Pons (tissue), 1 donor: Measurements from ENCODE around the gene MARCHF2.

Experiments
- DNase-seq: peaks from one replicate; pipeline ENCODE4 v3.0.0-alpha.2; 2016; ENCODE audit warnings: low spot score

Gene MARCHF2

DNA sequence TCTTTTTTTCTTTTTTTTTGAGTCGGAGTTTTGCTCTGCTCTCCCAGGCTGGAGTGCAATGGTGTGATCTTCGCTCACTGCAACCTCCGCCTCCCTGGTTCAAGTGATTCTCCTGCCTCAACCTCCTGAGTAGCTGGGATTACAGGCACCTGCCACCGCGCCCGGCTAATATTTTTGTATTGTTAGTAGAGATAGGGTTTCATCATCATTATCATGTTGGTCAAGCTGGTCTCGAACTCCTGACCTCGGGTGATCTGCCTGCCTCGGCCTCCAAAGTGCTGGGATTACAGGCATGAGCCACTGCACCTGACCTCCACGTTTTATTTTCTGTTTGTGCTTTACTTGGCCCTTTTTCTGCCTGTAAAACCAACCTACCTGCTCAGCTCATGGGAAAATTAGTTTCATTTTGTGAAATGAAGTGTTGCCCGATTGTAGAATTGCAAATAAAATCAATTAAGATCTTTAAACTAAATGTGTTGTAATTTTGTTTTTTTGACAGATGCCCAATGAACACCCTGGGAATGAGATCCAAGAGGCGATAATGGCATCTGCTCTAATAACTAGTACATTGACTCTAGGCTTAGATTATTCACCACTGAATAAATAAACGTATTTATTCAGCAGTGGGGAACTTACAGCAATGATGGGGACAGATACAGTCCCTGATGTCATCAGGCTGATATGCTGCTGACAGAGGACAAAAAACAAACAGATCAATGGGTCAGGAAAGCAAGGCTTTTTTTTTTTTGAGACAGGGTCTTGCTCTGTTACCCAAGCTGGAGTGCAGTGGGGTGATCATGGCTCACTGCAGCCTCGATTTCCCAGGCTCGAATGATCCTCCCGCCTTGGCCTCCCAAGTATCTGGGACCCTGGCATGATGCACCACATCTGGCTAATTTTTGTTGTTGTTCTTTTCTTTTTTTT, 25.2 kb upstream of the MARCHF2 start:
- no peak for DNase-seq

GRCh38 chr19:8388612-8388958, 24.5 kb upstream of the MARCHF2 start:
- DNase-seq: no peak

- peak; percentile 100 for DNase-seq
These were observed 23.1 kb upstream of the MARCHF2 start, which contains the start of gene RAB11B for GRCh38 chr19:8389891-8390616. Gene RAB11B, plus strand, starts transcription at chr19:8390360. Its CDS starts 57 bp downstream, at chr19:8390417.

DNA sequence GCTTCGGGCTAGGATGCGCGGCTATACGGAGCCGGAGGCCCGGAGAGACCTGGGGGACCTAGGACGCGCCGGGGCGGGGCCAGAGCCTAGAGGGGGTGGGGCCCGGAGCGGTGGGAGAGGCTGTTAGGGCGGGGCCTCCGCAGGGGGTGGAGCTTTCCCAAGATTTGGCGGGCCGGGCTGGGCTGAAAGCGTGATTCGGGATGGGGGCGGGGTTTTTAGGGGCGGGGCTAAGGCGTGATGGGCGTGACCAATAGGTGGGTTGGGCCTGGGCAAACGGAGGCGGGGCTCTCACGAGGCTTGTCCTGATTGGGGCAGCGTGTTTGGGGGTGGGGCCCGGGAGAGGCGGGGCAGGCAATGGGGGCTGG, 22.5 kb upstream of the MARCHF2 start:
- peak; percentile 95 for DNase-seq

- DNase-seq: no peak
These were observed 21.7 kb upstream of the MARCHF2 start for GRCh38 chr19:8391198-8392016.

DNA sequence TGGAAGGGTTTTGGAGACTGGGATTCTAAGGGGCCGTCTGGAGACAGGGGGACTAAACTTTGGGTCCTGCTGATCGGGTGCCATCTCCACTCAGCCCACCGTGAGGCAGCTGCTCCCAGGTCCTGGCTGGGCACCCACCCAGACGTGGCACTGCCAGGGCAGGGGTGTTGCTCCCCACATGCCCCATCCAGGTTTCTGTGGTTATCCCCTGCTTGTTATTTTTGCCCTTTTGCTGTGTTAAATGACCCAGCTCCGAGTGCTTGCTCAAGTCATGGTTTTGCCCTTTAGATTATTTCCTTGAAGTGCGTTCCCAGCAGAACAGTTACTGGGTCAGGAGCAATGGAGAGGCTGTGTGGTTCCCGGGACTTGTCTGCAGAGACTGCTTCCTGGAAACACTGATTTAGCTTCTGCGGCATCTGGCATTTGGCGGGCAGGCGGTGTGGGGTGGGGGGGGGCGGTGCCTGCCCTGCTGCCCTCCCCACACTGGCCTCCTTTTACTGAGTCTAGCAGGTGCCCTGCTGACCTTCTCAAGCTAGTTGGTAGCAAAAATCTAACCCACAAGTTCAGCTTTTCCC, 21.0 kb upstream of the MARCHF2 start:
- peak; percentile 49 for DNase-seq

DNA sequence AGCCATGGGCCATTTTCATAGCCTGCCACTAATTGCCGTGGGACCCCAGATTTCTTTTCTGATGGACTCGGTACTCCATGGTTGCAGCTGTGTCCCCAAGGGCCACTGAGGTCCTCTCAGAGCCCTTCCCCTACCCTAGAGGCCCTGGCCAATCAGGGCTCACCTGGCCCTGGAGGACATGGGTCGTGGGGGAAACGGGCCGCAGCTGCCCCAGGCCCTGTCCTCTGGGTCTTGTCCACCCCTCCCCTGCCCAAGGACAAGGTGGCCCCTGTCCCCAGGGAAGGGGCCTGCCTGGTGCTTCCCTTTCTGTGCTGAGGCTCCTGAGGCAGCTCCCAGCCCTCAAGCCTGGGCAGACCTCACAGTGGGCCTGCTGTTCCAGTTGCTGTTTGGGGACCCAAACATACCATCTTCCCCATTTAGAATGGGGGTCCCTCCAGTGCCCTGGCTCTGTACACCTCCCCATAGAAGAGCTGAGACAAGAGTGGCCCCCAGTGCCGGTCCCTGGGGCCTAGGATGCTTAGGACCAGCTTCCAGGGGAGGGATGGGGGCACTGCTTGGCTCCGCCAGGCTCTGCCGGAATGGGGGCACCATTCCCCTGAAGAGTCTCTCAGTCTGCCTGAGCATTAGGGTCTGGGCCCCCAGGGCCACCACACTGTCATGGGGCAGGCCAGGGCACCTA, 19.8 kb upstream of the MARCHF2 start:
- DNase-seq: no peak

GRCh38 chr19:8393871-8394250, 19.2 kb upstream of the MARCHF2 start:
- DNase-seq: peak; percentile 97

GRCh38 chr19:8395621-8396082, 17.5 kb upstream of the MARCHF2 start:
- no peak for DNase-seq

GRCh38 chr19:8396185-8396562, 16.9 kb upstream of the MARCHF2 start:
- no peak for DNase-seq

DNA sequence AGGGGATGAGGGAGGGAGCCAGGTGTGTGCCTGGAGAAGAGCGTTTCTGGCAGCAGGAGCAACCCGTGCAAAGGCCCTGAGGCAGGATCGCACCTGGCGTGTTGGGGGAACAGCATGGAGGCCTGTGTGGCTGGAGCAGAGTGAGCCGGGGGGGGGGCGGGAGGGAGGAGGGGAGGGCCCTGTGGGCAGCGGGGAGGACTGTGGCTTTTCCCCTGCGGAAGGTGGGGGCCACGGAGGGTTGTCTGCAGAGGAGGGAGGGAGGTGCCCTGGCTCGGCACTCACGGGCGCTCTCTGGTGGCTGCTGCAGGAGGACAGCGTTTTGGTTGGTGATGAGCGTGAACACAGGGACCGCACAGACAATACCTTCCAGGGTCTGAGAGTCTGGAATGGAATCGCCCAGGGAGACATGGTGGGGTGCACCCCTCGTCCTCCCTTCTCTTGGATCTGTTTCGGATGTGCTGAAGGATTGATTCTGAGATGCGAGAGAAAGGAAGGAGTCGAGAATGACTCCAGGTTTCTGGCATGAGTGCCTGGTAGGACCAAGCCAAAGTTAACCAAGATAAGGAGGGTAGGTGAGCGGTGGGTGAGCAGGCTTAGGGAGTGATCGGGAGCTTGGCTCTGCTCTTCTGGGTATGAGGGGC, 16.4 kb upstream of the MARCHF2 start:
- DNase-seq: peak; percentile 65

GRCh38 chr19:8397271-8397670, 15.8 kb upstream of the MARCHF2 start:
- no peak for DNase-seq

GRCh38 chr19:8397746-8398310, 15.3 kb upstream of the MARCHF2 start:
- DNase-seq: no peak

DNA sequence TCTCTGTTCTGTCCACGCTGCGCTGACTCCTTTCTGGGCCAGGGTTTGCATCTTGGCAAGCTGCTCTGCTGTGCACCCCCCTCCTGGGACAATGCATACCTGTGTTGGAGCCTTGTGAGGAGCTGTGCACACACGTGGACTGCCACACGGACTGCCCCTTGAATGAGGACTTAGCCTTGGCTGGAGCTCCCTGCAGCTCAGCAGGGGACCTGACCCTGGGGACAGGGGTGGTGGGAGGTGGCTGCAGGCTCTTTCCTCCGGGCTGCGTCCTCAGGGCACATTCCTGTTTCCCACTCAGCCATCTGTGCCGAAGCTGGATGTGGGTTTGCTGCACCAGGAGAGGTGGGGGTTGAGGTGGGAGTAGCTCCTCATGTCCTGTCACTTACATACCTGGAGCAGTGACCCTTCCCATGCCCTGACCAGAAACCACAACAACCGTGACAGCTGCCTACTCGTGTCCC, 14.8 kb upstream of the MARCHF2 start:
- DNase-seq: no peak

- no peak for DNase-seq
These were observed 13.4 kb upstream of the MARCHF2 start for GRCh38 chr19:8399681-8400188.

- DNase-seq: no peak
These were observed 11.1 kb upstream of the MARCHF2 start for GRCh38 chr19:8401981-8402411.

DNA sequence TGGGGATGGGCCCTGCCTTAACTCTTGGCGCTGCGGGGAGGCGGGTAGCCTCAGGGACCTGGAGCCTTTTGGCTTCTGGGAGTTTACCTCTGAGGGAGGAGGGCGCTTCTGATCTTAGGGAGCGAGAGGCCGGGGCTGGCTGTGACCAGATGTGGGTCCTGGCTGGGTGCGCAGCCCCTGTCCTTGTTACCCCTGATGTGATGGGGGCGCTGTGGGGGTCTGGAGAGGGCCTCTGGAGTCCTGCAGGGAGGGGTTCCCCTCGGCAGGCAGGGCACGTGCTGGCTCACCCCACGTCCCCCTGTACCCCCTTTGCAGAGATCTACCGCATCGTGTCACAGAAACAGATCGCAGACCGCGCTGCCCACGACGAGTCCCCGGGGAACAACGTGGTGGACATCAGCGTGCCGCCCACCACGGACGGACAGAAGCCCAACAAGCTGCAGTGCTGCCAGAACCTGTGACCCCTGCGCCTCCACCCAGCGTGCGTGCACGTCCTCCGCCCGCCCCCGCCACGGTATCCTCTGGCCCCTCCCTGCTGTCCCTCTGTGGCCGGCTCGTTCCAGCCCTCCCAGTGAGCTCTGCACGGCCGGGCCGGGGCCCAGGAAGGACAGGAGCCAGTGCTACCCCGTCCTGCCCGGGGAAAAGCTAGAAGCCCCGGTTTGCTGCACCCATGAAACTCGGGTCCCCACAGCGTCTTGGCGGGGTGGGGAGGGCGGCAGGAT, 9.8 kb upstream of the MARCHF2 start:
- DNase-seq: no peak

- DNase-seq: no peak
These were observed 9.3 kb upstream of the MARCHF2 start for GRCh38 chr19:8403820-8404109.

- no peak for DNase-seq
These were observed 8.5 kb upstream of the MARCHF2 start for GRCh38 chr19:8404391-8405151.
